Loucy (cell line): Measurements from ENCODE around the gene CAPZA2.

Experiments used
- EZH2phosphoT487 ChIP-seq: fragments of 200-600 bp; IDR thresholded peaks from 2 replicates; pipeline ENCODE4 v1.6.1; 2018; ENCODE audit warnings: antibody characterized with exemption, mild to moderate bottlenecking, moderate library complexity, borderline replicate concordance
- TF ChIP-seq, protein P1 (sequence below): fragments of 200-600 bp; sonication (generic); conservative IDR thresholded peaks from 2 replicates; pipeline ENCODE4 v1.5.1; 2014; ENCODE audit warnings: mild to moderate bottlenecking, antibody characterized with exemption, low read length

DNA sequence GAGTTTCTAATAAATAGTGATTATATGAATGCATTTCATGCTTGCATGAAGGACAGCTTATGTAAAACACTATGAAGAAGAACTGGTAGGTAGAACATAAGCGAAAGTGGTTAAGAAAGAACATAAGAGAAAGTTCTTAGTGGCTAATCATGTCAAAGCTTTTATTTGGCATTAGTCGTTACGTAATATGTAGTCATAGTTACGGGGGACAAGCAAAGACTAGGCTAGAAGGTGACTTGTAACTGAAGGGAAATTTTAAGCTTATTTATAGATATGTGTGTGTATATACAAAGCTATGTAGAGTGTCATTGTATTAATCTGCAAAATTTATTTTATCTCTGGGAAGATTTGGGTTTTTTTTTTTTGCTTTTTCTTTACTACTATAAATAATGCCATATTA lies 36.9 kb downstream of the CAPZA2 start:
- TF ChIP-seq, protein P1, sequence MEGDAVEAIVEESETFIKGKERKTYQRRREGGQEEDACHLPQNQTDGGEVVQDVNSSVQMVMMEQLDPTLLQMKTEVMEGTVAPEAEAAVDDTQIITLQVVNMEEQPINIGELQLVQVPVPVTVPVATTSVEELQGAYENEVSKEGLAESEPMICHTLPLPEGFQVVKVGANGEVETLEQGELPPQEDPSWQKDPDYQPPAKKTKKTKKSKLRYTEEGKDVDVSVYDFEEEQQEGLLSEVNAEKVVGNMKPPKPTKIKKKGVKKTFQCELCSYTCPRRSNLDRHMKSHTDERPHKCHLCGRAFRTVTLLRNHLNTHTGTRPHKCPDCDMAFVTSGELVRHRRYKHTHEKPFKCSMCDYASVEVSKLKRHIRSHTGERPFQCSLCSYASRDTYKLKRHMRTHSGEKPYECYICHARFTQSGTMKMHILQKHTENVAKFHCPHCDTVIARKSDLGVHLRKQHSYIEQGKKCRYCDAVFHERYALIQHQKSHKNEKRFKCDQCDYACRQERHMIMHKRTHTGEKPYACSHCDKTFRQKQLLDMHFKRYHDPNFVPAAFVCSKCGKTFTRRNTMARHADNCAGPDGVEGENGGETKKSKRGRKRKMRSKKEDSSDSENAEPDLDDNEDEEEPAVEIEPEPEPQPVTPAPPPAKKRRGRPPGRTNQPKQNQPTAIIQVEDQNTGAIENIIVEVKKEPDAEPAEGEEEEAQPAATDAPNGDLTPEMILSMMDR: no peak
- TF ChIP-seq EZH2phosphoT487: no peak
